ENCODE results near the gene AMIGO2.
A peak's percentile ranks its signal among the peaks of the same experiment; 100 is the strongest.

AMIGO2 gene

GRCh38 chr12:47097276-47097896, 17.6 kb upstream of the AMIGO2 start:
- no peak for DNase-seq

DNA sequence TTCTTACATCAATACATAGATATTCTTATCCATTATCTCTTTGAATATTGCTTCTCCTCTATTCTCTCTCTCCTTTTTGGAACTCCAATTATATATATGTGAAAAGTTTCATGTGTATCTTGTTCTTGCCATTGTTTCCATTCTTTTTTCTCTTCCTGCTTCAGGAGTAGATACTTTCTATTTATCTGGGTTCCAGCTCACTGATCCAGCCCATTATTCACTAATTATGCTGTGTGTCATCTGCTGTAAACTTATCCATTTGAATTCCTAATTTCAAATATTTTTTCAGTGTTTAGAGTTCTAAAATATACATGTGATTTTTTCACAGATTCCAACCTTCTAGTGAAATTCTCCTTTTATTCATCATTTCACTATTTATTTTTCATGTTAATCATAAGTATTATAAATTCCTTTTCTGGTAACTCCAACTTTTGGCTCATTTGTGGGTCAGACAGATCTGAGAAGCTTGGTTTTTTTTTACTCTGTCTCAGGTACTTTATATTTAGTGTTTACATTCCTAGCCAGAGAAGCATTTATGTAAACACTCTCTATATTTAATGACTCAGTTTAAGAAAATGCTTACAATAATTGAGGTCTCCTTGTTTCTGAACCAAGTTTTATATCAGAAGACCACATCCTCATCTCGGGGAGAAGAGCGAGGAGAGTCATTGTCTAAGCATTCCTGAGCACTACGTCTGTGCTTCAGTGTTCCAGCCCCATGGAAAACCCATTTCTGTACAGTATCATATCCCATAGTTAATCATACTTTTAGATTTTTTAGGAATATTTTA, 15.9 kb upstream of the AMIGO2 start:
- no peak for DNase-seq

- DNase-seq: no peak
These were observed 15.0 kb upstream of the AMIGO2 start for GRCh38 chr12:47094804-47095203.

DNA sequence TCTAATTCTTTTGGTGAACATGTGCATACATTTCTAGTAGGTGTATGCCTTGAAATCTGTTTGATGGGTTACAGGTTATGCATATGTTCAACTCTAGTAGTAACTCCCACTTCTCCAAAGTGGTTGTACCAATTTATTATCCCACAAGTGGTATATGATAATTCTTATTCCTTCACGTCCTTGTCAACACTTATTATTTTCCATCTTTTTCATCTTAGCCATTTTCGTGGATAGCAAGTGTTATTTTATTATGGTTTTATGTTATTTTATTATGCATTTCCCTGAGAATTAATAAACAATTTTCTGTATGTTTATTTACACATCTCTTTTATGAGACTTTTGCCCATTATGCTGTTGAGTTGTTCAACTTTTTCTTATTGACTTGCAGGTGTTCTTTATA, 11.2 kb upstream of the AMIGO2 start:
- no peak for DNase-seq

DNA sequence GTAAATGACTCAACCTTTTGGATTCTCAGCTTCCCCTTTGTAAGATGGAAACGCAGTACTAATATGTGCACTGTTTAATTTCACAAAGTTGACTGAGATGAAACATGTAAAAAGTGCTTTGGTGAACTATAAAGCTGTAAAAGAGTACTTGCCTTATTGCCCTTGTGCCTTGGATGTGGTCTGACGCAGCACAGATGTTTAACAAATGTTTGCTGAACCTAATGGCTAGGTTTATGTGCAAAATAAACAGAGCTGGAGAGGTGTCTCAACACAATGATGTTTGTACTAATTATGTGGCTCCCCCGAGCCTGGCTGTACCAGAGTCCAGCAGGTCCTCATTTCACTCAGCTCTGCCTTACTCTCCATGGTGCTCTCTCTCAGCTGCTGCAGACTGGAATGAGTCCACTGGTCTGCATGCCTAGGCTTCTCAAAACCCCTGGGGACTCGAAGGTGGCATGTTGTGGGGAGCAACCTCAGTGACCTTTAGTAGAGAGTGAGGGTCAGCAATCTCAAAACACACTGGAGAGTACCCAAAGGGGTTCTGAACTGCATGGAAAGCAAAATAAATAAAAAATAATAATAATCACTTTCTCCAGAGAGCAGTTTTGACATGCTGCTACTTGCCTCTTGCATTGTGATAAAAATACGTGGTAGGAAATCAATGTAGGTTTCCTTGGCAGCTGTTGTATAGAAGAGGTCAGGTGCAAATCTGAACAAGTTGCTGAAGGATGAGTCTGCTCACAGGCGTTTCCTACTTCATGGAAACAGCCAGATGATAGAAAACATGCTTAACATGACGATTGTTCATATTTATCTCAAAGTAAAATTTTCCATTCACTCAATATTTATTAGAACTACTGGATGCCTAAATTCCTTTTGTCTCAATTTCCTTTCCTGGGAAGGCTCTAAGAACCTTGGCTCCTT, 8.5 kb upstream of the AMIGO2 start:
- no peak for DNase-seq

DNA sequence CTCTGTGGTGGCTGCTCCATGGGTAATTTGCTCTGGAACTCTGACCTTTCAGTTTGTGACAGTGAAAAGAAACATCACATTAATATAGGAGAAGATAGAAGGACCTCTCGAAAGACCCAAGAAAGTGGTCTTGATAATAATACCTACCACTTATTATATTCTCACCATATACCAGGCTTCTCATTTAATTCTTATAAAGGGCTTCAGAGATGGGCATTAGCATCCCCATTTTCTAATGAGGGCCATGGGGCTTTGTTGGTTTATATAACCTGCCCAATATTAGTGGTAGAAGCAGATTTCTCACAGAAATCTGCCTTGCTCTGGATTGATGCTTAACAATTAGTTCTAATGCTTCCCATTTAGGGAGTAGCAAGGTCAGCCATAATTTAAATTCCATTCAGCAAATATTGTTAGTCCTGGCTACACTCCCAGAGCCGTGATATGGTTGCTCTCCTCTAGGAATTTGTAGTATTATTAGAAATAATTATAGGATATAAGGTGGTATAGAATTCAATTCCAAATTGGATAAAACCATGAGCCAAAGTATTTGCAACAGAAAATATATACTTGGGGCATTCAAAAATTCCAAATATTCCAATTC, 7.4 kb upstream of the AMIGO2 start:
- DNase-seq: no peak

- peak; percentile 22 to 39 for DNase-seq
These were observed 6.1 kb upstream of the AMIGO2 start for GRCh38 chr12:47085815-47086252.

DNA sequence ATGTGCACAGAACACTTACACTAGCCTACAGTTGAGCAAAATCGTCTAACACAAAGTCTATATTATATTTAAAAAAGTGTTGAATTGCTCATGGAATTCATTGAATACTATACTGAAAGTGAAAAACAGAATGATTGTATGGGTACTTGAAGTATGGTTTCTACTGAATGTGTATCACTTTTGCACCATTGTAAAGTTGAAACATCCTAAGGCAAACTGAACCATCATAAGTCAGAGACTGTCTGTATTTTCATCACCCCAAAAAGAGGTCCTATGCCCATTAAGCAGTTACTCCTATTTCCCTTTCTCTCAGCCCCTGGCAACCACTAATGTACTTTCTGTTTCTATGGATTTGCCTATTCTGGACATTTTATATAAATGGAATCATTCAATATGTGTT, 4.4 kb upstream of the AMIGO2 start:
- DNase-seq: no peak

GRCh38 chr12:47082796-47083621, 3.2 kb upstream of the AMIGO2 start:
- no peak for DNase-seq

GRCh38 chr12:47082283-47082682, 2.5 kb upstream of the AMIGO2 start:
- DNase-seq: no peak

DNA sequence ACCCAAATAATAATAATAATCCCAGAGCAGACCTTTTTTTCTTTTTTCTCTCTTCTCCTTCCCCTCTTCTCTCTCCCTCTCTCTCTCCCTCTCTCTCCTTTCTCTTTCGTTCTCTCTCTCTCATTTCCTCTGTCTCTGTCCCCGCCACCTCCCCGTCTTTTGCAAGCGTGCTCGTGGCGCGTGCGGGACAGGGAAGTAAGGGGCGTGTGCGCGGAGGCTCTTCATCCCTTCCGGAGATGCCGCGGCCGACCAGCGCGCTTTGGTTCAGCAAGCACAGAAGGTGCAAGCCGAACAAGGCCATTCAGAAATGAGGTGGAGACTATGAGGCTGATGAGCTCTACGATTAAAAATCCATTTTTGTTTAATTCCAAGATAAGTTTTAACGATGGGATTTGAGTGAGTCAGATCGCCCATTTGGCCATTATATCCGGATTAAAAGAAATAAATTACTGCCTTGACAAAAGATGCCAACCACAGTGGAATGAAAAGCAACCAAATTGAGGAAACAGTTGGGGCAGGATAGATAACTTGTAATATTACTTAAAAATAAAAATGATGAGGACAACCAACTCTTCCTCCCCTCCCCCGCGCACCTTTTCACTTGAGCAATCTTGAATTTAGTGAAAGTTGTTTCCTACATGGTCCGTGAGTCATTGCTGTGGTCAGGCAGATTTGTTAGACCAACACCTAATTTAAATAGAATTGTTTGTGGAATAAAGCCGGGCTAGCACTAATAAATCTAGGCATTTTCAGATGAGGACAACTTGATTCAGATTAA, 1.2 kb upstream of the AMIGO2 start:
- DNase-seq: peak; percentile 69 to 74

DNA sequence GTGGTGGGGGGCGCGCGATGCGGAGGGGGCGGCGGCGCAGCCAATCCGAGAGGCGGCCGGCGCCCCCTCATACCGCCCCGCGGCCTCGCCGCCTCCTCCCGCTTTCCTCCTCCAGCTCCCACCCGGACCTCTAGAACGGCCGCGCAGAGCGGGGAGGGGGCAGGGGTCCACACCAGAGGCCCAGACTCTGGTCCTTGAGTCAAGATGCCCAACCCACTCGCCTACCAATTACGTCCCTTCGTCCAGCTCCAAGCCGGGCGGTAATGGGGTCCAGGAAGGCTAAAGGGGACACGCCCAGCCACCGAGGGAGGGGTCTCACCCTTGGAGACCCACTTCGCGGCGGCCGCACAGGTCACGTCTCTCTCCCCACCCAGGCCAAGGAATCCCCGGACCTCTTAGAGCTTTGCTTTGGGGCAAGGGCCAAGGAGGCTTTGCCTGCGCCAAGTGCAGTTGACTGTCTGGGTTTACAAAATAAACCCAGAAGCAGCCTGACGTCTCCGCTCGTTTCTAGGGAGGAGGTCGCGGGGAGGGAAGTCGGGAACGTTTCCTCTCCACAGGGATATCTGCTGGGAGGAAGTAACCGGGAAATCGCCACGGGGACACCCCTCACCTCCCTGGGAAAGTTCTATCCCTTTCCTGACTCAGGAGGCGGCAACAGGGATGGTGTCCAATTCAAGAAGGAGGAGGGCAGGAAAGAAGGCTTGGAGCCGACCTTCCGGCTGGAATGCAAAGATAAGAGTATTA, 394 bp upstream of the AMIGO2 start:
- DNase-seq: peak; percentile 43 to 46

- peak; percentile 46 to 49 for DNase-seq
These were observed 859 bp downstream of the AMIGO2 start for GRCh38 chr12:47078733-47079467.

DNA sequence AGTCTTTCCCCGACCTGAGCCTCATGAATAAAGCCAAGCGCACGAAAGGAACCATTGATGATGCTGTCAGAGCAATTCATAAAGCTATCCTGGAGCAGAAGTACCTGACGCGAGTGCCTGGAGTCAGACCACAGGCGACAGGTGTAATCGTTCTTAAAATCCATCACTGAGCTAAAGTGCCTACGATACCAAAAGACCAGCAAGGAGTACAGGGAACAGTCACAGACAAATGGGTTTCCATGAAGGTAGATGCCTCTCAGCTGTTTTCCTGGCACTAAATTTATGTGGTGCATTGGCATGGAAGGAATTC, 1.7 kb downstream of the AMIGO2 start:
- DNase-seq: no peak

GRCh38 chr12:47077206-47078085, 2.3 kb downstream of the AMIGO2 start:
- DNase-seq: no peak

DNA sequence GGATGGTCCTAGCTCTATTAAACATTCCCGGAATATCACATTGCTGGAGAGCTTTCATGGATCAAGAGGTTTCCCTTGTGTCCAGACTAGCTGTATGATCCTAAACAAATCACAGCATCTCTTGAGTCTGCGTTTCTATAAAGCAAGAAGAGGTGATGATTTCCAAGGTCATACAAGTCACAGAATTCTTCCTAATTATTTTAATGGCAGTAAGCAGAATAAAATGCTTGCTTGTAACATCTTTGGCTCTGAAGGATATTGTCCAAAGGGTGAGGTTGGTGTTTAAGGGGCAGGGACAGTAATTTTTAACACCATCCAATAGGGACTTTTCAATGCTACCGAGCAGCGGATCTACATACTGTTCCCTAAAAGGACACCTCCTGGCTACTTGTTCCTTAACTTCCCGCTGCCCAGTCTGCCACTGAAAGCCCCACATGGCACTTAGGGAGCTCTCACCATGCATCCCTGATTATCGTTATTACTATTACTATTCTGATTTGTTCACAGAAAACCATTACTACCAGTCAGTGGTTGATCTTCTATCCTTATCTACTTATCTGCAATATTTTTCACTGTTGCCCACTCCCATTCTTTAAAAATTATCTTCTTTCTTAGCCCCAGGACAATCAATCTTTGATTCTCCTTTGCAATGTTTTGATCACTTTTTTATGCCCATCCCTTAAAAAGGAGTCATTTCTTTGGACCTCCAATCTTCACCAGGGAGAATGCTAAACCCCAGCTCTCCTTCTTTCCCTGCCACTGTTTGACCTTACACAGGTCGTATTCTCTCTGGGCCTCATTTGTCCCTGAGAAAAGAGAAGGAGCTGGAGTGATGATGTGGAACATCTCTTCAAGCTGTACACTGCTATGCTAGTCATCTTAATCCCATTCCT, 4.3 kb downstream of the AMIGO2 start:
- DNase-seq: no peak

DNA sequence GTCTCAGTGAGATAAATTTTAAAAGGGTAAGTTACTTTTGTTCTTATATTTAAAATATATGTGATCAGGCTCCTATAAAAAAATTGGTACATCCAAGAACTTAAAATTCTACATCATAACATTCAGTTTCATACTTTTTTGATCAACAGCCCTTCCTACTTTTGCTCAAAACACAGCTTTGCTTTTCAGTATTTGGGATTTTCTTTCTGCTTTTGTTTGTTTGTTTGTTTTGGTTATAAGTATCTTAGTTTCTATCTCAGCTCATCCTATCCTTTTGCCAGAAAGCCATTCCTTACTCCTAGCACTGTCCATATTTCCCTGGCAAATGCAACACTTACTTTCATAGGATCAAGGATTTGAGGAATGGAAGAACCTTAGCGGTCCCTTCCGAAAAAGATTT, 5.0 kb downstream of the AMIGO2 start:
- DNase-seq: no peak

GRCh38 chr12:47073951-47074350, 5.8 kb downstream of the AMIGO2 start:
- no peak for DNase-seq

Measured in stimulated activated CD4-positive, alpha-beta T cell treated with anti-CD3 and anti-CD28 coated beads, Interleukin-2, amount 100 ng/mL, for 24 hours (primary cell).